HG03460 (cell line): ENCODE results near the gene RPS16.
"Not testable (repeated sequence)": the region's sequence is repeated elsewhere in the genome, so short reads cannot be mapped to it uniquely, and the experiment has no call there.

Experiments
- ATAC-seq: cut with Tn5 transposase; IDR thresholded peaks from one replicate; pipeline ENCODE4 v1.9.1; 2021; ENCODE audit not compliant: unreplicated experiment

The RPS16 gene

DNA sequence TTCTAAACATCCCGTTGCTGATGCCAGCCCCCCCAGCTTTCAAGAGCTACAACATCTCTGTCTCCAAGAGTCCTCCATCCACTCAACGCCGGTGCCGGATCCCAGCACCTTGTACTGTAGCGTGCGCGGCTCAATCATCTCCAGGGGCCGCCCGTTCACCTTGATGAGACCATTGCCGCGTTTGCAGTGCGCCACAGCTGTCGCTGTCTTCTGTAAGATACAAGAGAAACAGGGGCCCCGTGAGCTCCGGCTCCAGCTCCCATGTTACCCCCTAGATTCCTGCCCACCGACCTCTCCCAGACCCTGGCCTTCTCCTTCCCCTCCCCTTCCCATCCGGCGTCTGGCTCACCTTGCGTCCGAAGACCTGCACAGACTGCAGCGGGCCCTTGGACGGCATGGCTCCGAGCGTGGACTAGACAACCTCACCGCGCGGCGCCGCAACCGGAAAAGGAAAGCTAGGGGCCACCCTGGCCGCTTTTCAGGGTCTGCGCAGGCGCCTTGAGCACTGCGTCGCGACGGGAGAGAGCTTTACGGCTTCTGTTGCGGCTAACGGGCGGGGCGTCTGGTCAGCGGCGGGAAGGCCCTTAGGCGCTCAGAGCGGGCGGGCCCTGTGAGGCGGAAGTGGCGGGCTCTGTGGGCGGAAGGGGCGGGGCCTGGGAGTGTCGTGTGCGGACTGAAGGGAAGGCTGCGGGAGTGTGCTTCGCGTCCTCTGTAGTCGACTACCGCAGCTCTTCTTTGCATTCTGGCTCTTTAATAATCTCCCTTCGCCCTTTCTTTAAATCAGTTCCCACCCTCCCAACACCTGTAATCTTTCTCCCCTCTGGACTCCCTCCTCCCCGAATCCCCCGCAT, at the start of gene RPS16:
Gene RPS16, minus strand, starts transcription at position 451 of the 851 bp plus-strand sequence. Its CDS starts 54 bp downstream, at position 397.
- ATAC-seq = peak; percentile 82

DNA sequence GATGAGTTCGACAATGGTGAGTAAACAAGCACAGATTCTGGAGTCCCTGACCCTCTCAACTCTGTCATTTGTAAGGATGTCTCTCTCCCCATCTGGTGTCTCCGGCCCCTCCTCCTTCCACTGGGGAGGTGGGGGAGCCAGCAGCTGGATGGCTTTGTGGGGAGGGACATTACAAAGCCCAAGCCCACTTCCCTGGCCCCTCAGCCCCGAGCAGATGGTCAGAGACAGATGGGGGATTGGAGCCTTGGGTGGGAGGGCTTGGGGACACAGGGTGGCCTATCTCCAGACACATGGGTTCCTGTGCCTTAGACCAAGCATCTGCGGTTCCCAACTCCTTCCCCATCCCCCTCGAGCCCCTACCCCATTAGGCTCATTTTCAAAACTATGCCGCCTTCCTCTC, 47.4 kb upstream of the RPS16 start:
- ATAC-seq = no peak

DNA sequence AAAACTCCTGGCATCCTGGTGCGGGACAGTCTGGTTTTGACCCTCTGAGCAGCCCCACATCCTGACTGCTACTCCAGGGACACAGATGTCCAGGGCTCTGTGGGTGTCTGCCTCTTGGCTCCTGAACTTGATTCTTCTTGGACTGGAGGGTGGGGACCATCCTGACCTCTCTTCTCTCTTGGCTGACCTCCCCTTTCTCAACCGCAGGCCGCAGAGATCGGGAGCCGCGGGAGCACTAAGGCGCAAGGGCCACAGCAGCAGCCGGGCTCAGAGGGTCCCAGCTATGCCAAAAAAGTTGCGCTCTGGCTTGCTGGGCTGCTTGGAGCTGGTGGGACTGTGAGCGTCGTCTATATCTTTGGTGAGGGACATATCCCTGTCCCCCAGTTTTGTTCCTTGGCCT, 45.9 kb upstream of the RPS16 start:
- ATAC-seq = no peak

DNA sequence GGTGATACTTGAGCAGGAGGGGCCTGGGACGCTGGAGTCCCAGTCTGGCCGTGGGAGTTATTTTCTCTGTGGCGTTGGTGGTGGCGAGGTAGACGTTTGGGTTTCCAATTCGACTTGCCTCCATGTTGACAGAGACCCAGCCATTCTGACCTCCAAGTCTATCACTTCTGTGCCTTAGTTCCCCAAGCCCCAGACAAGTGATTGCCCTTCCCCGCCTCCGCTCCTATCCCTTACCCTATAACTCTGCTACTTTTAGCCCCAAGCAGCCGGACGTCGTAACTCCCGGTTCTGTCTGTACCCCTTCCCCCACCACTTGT, 45.4 kb upstream of the RPS16 start:
- ATAC-seq = no peak

DNA sequence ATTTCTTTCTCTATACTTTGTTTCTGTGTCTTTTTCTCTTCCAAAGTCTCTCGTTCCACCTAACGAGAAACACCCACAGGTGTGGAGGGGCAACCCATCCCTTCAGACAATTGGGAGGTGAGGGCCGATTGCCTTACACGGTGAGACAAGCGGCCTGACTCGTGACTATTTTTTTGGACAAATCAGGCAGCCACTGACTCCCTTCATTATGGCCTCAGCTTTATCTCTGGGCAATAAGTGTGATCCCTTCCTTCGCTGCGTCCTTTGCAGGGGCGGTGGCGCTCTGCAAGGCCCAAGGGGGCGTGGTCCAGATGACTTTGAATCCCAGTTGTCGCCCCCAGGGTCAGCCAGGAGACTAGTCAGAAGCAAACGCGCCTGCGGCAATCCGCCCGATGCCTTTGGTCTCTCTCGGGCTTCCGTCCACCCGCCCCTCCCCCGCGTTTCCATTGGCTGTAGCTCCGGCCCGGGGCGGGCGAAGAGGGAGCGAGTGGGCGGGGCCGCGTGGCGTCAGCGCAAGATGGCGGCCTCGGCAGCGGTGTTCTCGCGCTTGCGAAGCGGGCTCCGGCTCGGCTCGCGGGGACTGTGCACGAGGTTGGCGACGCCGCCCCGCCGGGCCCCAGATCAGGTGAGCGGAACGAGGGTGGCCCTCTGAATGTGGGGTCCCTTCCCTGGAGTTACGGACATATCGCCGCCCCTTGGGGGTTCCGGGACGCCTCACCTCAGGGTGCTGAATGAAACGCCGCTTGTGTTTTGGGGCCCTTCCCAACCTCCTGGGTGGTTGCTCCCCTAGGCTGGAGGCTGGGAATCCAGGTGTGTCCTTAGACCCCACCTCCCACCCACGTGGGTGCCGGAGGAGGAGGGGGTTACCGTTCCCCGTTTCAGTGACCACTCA, 44.8 kb upstream of the RPS16 start, which contains the start of gene TIMM50:
Gene TIMM50, plus strand, starts transcription at position 502 of the 892 bp plus-strand sequence. Its CDS starts 16 bp downstream, at position 518.
- ATAC-seq = peak; percentile 83

DNA sequence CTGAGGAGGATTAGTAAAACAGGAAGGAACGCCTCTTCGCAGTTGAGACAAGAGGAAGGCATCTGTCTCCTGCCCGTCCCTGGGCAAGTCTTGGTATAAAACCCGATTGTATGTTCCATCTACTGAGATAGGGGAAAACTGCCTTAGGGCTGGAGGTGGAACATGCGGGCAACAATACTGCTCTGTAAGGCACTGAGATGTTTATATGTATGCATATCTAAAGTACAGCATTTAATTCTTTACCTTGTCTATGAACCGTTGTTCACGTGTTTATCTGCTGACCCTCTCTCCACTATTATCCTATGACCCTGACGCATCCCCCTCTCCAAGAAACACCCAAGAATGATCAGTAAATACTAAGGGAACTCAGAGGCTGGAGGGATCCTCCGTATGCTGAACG, 44.2 kb upstream of the RPS16 start:
- no peak for ATAC-seq

DNA sequence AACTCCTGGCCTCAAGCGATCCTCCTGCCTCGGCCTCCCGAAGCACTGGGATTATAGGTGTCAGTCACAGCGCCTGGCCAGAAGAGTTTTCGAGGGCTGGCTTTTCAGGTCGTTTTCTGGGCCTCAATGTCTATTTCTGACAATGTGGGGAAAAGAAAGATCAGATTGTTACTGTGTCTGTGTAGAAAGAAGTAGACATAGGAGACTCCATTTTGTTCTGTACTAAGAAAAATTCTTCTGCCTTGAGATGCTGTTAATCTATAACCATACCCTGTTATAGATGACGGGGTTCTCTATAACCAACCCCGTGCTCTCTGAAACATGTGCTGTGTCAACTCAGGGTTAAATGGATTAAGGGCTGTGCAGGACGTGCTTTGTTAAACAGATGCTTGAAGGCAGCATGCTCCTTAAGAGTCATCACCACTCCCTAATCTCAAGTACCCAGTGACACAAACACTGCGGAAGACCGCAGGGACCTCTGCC, 43.6 kb upstream of the RPS16 start:
- not testable (repeated sequence) for ATAC-seq

DNA sequence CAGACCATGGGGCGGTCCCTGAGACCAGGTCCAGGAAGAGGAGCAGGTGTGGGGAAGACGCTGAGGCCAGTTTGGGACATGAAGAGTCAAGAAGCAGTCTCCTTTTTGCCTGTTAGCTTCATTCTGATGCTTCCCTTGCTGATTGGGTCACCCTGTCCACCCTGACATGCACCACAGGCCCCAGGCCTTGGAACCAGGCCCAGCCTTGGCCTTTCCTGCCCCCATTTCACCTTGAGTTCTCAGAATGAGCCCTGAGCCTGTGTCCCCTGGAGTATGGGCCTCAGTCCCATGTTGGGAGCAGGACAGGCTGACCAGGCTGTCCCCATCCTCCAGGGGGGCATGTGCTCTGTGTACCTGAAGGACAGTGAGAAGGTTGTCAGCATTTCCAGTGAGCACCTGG, 40.0 kb upstream of the RPS16 start:
- no peak for ATAC-seq

DNA sequence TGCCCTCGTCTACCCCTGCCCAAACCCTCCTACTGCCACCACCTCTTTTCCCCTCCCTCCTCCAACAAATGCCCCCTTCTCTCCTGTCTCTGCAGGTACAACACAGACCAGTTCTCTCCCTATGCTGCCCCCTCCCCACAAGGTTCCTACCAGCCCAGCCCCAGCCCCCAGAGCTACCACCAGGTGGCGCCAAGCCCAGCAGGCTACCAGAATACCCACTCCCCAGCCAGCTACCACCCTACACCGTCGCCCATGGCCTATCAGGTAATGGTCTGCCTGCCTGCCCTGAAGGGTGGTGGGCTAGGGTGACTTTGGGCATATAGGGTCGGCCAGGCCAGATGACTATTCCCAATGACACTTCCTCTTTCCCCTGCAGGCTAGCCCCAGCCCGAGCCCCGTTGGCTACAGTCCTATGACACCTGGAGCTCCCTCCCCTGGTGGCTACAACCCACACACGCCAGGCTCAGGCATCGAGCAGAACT, 38.4 kb upstream of the RPS16 start:
- ATAC-seq = no peak

DNA sequence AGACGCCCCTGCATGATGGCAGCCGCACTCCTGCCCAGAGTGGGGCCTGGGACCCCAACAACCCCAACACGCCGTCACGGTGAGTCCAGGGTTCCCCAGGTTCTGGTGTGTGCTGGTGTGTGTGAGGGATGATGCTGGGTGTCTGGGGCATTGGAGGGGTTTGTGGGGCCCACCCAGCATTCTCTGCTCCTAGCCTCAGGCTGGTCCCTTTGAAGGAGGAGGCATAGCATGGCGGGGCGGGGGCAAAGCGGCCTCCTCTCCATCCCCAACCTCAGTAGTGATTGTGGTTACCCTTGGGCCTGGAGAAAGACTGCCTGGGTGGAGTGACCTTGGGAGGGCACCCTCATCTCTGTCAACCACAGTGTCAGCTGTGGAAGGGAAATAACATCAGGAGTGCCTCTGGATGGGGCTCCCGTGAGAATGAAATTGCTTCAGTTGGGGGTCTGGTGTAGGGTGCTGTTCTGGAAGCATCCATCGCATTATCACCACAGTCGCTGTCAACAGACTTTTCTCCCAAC, 37.8 kb upstream of the RPS16 start:
- ATAC-seq = no peak

DNA sequence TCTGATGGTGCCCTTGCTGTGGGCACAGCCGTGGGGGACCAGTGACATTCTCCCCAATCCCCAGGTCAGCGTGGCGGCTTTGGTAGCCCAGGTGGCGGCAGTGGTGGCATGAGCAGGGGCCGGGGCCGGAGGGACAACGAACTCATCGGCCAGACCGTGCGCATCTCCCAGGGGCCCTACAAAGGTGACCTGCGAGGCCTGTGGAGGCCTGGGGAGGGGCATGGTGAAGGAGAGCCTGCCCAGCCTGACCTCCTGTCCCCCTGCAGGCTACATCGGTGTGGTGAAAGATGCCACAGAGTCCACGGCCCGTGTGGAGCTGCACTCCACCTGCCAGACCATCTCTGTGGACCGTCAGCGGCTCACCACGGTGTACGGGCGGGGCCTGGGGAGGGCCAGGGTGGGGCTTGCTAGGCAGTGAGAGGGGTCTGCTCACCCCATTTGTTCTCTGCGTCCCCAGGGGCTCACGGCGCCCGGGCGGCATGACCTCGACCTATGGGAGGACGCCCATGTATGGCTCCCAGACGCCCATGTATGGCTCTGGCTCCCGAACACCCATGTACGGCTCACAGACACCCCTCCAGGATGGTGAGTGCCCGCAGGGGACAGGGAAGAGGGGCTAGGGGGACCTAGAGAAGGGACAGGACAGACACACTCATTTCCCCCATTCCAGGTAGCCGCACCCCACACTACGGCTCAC, 37.1 kb upstream of the RPS16 start:
- no peak for ATAC-seq

DNA sequence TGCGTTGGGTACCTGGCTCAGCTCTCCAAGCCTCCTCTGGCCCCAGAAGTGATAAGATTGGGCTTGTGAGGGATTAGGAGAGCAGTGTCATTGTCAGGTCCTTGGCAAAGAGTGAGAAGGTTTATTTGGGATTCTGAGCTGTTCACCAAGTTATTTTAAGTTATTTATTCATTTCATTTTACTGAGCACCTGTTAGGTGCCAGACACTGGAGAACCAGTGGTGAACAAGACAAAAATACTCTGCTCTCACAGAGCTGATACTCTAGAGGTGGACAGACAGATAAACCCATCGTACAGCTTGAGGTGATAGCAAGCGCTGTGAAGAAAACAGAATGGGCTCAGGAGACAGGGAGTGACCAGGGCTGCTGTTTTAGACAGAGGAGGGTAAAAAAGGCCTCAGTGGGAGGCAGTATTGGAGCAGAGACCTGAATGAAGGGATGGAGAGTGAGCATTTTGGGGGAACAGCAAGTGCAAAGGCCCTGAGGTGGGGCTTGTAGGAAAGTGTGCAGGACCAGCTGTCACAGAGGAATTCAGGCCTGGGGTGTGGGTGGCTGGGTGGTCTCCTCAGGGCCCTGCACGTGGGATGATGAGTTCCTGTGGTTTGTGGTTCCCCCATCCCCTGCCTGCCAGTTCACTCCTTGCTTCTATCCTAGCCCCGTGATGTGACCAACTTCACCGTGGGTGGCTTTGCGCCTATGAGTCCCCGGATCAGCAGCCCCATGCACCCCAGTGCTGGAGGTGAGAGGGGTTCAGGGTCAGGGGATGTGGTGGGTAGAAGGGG, 36.2 kb upstream of the RPS16 start:
- ATAC-seq = no peak

DNA sequence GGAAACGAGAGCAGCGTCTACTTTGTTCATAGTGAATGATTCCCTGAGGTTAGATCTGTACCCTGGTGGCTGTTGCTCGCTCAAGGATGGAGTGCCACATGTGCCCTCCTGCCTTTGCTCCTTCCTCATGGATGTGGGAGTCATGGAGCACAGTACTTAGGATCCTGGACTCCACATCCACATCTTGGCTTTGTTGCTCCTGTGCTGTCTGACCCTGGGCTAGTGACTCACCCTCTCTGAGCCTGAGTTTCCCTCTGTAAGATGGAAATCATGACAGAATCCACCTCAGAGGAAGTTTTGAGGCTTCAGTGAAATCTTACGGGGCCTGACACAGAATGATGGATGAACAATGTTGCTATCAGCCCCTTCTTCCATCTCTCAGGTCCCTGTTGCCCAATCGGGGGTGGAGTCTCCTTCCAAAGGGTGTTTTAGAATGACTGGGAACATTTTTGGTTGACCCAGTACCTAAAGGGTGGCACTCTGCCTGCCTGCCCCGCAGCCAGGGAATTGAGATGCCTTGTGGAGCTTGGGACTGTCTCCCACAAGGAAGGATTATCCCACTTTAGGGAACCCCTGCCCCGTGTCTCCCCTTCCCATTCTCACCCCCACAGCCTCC, 35.1 kb upstream of the RPS16 start:
- no peak for ATAC-seq

DNA sequence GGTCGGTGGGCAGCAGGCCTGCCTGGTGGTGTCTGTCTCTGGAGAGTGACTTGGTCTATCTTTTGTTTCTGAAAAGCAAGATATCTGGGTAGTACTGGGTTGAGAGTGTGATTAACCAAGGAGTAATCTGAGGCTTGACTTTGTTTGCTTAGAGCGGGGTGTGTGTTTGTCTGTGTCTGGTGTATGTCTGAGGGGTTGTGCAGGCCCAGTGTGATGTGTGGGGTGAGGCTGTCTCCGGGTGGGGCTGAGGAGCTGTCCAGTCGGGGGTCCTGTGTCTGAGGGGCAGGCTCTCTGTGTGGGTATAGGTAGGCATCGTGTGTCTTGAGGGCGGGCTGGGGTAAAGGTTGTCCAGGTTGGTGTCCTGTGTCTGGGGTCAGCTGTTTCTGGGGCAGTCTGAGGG, 33.8 kb upstream of the RPS16 start:
- ATAC-seq = no peak

DNA sequence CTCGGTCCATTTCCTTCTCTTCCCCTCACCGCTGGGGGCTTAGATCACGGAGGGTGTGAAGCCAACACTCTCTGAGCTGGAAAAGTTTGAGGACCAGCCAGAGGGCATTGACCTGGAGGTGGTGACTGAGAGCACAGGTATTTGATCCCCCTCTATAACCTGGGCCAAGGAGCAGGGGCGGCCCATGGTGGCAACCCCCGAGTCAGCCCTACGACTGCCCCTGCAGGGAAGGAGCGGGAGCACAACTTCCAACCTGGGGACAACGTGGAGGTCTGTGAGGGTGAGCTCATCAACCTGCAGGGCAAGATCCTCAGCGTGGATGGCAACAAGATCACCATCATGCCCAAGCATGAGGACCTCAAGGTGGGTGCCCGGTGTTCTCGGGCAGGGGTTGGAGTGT, 33.3 kb upstream of the RPS16 start:
- ATAC-seq = no peak

DNA sequence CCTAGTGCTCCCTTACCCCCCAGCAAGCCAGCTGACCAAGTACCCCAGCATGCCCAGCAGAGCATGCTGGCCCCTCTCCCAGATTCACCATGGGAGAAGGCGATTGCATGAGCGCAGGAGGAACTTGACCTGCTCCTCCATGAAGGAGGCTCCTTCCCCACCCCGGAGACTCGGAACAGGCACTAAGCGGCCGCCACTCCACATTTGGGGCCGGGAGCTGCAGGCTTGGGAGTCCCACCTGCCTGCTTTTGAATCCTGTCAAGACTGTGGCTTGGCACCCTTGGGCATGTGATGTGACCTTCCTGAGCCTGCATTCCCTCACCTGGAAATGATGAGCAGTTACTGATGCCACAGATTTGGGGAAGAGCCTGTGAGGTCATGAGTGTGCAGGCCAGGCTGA, 32.2 kb upstream of the RPS16 start:
- ATAC-seq = no peak

DNA sequence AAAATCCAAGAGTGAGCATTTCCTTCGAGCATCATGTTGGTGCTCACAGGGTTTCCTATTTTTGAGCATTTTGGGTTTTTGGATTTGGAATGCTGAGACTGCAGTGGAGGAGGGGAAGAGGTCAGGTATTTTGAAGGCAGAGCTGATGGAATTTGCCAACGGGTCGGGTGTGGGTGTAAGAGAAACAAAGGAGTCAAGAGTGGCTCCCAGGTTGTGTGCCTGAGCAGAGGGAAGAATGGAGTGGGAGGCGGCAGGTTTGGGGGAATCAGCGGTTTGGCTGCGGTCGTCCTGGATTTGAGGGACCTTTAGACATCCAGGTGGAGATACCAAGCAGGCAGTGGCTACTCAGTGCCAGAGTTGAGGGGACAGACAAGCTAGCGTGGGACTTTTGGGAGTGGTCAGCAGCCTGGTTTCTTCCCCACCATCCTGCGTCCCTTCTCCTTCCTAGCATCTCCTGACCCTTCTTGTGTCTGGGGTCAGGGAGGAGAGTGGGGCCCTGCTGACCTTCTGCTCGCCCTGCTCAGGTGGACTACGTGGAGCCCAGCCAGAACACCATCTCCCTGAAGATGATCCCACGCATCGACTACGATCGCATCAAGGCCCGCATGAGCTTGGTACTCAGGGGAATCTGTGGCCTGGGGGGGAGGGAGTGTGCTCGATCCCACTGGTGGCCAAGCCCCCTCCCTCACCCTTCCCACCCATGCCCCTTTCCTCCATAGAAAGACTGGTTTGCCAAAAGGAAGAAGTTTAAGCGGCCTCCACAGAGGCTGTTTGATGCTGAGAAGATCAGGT, 30.4 kb upstream of the RPS16 start:
- no peak for ATAC-seq

DNA sequence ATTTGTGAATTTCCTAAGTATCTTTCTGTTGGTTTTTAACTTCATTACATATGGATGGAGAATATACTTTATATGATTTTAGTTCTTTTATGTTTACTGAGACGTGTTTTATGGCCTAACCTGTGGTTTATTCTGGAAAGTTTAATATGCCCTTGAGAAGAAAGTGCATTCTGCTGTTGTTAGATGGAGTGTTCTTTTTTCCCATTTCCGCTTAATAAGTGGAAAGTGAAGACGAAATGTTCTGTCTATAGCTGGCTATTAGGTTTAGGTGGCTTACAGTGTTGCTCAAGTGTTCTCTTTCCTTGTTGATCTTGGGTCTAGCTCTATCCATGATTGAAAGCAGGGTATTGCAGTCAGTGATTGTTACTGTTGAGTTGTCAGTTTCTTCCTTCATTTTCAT, 27.7 kb upstream of the RPS16 start:
- ATAC-seq = no peak

DNA sequence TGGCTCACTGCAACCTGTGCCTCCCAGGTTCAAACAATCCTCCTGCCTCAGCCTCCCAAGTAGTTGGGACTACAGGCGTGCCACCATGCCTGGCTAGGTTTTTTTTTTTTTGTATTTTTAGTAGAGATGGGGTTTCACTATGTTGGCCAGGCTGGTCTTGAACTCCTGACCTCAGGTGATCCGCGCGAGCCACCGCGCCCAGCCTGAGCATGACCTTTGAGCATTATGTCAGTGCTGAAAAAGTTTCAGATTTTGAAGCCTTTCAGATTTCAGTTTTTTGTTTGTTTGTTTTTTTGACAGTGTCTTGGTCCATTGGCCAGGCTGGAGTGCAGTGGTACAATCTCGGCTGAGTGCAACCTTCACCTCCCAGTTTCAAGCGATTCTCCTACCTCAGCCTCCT, 15.5 kb upstream of the RPS16 start:
- not testable (repeated sequence) for ATAC-seq
